Bone marrow (tissue), 2 donors: ENCODE results near the gene ENGASE.
"Not testable (repeated sequence)": the region's sequence is repeated elsewhere in the genome, so short reads cannot be mapped to it uniquely, and the experiment has no call there.

Source experiments
- DNase-seq, 2 donors: peaks; one replicate each; lab custom pipeline; 2025; lab: John Stamatoyannopoulos, UW

The ENGASE gene

DNA sequence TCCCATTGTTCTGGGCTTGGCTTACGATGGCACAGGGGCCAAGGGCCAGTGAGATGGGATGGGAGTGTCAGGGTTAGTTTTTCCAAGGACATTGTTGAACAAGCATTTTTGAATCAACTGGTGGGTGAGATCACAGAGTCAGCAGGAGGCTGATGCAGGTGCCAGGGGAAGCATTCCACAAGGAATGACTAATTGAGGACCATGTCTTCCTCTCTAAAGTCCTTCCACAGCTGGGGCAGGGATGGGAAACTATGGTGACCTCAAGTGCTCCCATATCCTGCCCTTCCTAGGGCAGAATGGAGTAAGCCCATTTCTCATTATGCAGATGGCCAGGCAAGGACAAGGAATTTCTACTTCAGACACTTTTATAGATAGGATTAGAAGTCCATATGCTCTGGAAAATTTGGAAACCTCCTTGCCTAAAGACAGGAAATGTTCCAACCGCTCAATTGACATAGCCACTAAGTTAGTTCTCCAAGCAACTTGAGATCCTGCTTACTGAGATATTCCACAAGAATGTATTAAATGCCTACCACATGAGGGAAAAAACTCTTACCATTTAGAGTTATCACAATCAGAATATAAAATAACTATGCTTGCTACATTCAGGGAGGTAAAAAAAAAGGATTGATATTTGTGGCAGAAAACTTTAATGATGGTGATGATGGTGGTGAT lies 21.2 kb upstream of the ENGASE start:
- no peak for DNase-seq

DNA sequence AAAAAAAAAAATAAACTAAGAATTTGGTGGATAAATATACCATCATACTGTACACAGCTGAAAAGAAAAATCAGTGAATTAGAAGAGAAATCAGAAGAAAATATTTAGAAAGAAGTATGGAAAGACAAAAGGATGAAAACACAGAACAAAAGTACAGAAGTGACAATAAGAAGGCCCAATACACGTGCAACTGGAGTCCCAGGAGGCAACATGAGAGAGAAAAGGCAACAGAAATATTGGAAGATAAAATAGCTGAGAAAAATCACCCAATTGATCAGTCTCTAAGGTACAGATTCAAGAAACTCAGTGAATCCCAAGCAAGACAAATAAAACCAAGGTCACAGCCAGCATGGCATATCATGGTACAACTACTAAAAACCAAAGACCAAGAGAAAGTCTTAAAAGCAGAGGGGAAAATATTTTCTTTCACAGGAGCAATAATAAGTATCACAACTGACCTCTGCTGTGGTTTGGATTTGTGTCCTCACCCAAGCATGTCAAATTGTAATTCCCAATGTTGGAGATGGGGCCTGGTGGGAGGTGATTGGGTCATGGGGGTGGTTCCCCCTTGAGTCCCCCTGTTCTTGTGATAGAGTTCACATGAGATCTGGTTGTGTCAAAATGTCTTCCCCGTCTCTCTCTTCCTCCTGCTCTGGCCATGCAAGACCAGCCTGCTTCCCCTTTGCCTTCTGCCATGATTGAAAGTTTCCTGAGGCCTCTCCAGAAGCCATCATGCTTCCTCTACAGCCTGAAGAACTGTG lies 20.2 kb upstream of the ENGASE start:
- DNase-seq, result no peak

DNA sequence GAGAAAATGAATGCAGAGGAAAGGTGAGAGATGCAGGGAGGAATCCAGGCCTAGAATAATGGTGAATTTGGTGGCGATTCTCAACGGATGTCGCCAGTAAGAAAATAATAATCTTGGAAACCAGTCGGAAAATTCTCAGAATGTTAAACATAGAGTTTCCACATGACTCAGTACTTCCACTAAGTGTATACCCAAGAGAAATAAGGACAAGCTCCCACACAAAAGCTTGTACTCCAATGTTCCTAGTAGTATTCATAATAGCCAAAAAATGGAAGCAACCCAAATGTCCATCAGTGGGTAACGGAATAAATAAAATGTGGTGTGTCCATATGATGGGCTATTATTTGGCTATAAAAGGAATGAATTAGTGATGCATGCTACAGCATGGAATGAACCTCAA lies 19.4 kb upstream of the ENGASE start:
- no peak for DNase-seq

DNA sequence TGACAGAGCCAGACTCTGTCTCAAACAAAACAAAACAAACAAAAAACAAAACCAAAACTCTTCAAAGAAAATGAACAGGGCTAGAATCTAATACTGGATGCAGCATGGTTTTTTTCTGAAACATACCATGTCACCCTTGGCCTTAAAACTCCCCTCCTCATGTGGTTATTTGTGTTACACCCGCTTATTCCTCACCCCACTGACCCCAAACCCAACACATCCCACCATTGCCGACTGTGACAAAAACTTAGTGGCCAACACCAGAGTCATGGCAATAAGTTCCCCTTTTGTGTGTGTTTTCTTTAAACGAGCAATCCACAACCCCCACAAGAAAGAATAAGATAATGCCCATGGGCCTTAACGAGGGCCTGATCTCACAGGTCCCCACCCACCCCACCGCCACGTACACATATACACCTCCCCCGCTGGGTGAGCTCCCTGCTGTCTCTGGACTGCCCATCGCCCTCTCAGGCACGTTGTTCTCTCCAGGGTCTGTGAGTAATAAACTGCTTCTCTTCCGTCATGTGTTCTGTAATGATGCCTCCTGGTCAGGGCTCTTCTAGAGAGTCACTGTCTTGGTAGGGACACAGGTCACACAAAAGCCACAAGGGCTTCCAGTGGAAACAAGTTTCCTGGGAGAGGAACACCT lies 16.8 kb upstream of the ENGASE start:
- no peak for DNase-seq

DNA sequence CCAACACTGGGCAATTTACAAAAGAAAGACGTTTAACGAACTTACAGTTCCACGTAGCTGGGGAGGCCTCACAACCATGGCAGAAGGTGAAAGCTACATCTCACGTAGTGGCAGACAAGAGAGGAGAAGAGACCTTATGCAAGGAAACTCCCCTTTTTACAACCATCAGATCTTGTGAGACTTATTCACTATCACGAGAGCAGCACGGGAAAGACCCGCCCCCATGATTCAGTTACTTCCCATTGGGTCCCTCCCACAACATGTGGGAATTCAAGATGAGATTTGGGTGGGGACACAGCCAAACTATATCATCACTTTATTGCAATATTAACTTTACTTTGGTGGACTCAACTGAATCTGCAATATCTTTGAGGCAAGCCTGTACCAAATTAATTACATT lies 11.9 kb upstream of the ENGASE start:
- DNase-seq, result no peak

DNA sequence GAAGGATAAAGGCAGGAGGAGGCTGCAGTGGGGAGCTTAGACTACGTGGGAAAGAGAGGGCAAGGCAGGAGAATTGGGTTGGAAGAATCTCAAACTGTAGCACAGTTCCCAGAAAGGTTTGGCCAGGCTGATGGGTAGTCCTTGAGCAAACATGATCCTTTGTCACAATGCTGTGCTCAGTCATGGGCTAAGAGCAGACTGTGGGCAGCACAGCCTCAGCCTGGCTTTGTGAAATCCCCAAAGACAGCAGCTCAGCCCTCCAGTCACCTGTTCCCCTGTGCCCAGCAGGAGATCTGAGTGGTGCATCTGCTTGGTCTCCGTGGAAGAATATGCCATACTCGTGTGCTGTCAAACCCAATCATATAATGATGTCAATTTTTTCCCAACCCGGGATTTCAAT lies 10.6 kb upstream of the ENGASE start:
- no peak for DNase-seq

DNA sequence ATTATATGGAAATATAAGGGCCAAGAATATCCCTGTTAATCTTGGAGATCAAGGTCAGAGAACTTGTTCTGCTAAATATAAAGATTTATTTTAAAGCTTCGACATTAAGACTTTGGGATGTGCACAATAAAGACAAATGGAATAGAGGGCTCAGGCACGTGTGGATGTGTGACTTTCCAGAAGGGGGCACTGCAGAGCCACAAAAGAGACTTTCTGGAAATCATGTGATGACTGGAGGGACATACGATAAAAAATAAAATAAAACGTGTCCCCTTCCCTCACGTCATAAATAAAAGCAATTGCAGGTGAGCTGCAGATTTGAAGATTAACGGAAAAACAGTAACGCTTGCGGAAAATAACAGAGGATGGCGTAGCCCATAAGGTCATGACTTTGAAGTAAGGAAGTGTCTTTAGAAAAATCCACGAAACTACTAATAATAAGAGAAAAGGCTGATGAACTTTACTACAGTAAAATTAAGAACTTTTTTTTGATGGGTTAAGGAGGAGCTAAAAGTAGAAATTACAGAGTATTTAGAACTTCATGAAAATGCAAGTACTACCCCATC lies 9.4 kb upstream of the ENGASE start:
- peak in 1 of 2 donors; percentile 12 for DNase-seq

DNA sequence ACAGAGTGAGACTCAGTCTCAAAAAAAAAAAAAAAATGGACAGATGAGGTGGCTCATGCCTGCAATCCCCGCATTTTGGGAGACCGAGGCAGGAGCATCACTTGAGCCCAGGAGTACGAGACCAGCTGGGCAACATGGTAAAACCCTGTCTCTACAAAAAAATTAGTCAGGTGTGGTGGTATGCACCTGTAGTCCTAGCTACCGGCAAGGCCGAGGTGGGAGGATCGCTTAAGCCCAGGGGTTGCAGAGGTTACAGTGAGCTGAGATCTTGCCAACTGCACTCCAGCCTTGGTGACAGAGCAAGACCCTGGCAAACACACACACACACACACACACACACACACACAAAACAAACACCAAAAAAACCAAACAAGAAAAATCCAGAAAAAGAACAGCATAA lies 7.7 kb upstream of the ENGASE start:
- no peak for DNase-seq

DNA sequence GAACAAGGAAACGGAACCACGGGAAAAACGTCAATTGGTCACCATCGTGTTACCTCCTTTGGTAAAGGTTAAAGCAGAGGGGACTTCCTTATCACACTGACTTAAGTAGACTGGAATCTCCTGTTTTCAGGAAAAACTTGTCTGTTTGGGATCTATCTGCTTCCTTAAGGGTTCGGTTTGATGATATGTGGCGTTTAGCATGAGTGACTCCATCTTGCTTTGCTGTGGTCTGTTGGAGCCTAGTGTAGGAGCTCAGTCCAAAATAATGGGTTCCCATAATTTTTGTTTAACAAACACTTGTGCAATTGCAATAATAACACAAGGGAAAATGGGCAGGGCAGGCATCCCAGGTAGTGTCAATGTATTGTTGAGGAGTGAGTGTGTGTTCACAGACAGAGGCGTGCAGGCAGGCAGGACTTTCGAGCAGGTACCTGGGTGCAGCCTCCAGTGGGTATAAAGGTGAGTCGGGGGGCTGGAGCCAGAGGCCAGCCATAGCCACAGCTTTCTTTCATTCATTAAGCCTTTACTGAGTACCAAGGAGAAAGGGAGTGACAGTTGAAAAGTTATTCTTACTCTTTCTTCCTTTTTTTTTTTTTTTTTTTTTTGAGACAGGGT lies 4.3 kb upstream of the ENGASE start:
- DNase-seq, result no peak

DNA sequence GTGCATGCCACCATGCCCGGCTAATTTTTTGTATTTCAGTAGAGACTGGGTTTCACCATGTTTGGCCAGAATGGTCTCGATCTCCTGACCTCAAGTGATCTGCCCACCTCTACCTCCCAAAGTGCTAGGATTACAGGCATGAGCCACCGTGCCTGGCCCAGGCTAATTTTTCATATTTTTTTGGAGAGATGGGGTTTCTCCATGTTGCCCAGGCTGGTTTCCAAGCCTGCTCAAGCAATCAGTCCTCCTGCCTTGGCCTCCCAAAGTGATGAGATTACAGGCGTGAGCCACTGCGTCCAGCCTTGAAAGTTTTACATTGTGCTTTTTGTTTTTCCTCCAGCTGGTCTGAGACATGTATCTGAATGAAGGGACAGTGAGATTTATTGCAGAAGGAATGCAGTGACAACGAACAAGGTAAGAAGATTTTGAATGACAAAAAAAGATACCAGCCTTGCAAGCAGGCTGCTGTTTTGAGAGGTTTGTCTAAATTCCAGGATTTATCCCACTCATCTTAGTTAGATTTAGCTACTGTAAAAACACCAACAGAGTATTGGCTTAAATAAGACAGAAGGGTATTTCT lies 3.4 kb upstream of the ENGASE start:
- DNase-seq, result no peak

DNA sequence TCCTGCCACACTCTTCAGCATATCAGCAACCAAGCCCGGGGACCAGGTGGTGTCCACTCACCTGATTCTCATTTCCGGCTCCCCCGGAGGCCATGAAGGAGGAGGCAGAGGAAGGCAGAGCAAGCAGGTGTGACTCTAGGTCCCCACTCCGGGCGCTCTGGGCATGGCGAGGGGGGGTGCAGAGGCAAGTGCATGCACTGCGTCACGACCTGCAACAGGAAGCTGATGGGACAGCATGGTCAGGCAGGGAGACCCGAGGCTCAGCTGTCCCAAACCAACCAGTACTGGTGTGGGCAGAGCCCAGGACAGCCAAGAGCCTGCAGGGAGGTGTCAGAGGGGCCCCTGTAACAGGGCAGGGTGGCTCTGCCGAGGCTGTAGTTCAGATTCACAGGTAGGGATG lies 2.1 kb upstream of the ENGASE start:
- no peak for DNase-seq

DNA sequence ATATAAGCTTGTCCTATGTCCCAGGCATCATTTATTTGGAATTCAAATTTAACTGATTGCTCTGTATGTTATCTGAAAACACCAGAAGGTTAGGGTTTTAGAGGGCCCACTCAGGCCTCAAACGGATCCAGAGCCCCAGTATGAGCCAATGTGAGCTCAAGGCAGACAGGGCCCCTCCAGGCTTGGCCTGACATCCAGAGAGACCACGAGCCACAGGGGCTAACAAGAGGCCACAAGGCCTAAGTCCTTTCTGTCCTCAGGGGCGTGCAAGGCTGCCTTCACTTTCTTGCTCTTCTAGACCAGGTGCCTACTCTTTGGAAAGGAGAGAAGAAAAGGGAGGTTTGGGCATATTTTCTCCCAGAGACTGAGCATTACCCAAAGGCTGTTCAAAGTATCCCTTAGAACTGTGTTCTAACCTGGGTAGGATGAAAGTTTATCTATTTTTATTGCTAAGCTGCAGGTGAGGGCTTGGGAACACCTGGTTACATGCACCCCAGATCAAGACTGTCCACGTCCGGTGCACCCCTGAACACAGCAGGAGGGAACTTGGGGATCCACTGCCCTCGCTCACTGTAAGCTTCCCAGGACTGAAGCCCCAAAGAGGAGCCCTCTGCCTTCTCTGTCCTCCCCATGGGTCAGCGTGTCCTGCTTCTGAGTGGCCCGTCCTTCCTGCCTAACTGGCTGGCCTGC lies 1.5 kb upstream of the ENGASE start:
- no peak for DNase-seq

DNA sequence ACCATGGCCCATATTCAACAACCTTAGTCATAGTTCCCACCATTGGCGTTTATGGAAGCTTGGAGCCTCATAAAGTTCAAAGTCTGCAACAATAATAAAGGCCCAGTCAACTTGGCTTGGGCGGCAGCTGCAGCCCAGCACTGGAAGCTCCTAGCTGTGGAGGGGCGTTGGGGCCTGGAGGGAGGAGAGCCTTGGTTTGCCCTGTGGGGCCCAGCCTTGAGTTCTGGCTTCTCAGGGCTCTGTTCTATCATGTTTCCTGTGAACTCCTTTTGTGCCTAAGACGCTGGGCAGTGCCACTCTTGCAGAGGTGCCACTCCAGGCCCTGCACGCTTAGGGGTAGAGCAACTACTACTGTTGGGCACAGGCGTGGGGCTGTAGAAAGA lies 927 bp upstream of the ENGASE start:
- DNase-seq, result no peak

DNA sequence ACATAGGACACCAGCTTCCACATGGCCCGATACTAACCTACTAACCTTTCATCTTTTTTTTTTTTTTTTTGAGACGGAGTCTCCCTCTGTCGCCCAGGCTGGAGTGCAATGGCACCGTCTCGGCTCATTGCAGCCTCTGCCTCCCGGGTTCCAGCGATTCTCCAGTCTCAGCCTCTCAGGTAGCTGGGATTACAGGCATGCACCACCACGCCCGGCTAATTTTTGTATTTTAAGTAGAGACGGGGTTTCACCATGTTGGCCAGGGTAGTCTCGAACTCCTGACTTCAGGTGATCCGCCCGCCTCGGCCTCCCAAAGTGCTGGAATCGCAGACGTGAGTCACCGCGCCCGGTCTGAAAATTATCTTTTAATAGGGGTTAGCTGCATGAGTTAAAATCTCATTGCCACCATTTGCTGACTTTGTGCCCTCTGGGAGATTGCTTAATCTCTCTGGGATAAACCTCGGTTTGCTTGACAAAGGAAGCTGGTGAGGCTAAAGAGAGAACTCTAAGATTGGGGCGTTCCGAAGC lies 439 bp upstream of the ENGASE start:
- DNase-seq, result not testable (repeated sequence)

DNA sequence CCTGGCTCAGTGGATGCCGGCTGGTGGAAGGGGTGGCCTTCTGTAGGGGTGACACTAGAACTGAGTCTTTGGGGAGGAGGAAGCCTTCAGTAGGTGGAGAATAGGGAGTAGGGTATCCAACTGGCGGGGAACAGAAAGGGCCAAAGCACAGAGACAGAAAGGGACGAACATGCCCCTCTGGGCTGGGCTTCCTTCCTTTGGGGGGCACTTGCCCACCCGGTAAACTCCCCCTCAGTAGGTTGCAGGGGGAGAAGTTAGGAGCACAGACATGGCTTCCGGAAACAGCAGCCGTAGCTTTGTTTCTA lies 774 bp downstream of the ENGASE start:
- peak in 1 of 2 donors; percentile 34 for DNase-seq

DNA sequence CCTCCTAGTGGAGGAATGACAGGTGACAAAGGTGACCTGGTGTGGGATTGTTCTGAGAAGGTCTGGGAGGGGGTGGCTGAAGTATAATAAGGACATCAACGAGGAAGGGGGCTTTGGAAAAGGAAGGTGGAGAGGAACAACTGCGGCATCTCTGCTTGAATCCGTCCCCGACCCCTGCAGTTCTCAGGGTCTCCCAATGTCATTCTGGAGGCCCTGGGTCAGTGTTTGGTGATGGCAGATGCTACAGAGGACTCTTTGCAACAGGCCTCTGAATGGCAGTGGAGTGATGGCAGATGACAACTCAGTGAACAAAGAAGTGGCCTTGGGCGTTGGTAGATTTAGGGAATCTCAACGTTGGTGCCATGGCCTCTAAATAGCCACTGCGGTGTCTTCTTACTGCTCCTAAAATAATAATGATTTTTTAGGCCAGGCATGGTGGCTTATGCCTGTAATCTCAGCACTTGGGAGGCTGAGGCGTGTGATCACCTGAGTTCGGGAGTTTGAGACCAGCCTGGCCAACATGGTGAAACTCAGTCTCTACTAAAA lies 1.3 kb downstream of the ENGASE start:
- no peak for DNase-seq

DNA sequence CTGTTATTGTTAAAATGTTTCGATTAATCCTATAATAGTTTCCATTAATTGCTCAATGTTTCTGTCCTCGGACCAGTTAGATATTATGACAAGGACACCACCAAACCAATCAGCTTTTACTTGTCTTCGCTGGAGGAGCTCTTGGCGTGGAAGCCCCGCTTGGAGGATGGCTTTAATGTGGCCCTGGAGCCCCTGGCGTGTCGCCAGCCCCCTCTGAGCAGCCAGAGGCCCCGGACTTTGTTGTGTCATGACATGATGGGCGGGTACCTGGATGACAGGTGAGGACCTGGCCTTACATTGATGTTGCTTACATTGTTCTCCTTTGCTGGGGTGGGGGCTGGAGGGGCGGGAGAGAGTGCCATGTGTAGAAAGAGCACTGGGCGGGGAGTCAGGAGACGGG lies 3.0 kb downstream of the ENGASE start:
- no peak for DNase-seq

DNA sequence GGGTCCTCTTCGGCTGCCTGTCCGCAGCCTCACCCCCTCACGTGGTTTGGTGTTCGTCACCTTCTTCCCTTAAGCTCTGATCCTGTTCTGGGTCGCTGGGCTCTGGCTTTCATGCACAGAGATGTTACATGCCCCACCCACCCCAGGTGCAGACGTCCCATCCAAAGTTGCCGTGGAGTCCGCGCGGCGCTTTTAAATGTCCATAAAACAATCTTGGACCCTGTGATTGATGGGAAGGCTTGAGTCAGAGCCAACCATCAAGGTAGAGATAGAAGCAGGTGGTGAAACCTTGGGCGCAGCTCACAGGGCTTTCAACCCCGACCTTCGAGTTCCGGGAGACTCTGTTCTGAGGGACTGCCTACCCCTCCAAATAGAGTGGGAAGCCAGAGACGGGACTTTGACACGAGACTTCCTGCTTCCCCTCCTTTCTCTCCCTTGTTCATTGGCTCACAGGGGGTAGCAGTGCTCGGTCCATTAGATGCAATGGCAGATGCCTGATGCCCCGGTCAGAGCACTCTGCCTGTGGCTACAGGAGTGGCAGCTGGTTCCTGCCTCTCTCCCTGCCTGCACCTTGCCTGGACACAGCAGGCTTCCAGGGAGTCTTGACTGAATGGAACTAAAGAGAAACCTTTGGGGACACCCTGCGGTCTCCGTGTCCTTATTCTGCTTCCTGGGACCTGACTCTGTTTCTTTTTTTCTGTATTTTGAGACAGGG lies 4.0 kb downstream of the ENGASE start:
- no peak for DNase-seq

DNA sequence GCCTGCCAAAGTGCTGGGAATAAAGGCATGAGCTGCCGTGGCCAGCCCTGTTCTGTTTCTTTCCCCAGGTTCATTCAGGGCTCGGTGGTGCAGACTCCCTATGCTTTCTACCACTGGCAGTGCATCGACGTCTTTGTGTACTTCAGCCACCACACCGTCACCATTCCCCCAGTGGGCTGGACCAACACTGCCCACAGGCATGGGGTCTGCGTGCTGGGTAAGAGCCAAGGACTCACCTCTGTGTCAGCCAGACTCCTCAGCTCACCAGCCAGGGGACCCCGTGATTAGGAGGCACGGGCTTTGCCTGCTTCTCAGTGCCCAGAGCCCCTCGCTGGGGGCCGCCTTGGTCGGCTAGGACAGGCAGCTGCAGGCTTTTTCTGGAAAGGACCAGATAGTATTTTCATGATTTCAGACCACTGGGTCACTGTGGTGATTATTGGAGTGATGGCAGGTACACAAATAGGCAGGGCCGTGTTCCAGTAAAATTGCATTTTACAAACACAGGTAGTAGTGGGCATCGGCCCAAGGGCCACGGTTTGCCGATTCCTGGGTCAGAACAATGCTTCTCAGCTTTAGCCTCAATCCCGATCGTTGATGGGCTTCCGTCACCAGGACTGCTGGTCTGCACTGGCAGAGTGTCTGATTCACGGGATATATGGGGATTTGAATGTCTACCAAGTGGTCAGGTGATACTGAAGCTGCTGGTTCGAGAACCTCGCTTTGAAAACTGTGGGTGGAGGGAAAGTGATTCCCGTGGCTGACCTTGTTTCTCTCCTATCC lies 5.0 kb downstream of the ENGASE start:
- no peak for DNase-seq

DNA sequence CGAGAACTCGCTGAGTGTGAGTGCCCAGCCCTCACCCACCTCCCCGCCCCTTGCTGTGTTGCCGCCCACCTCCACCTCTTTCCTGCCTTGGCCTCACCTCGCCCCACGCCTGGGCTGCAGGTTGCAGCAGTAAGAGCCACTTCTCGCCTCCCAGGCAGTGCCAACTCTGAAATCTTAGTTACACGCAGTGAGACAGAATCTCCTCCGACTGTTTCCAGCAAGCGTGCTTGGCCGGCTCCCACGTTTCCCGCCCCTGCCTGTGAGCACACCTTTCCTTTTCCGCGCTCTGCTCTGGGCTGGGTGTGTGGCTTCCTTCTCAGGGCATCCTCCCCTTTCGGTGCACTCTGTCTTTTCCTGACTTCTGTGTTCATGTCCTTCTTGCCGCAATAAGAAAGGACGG lies 5.7 kb downstream of the ENGASE start:
- DNase-seq, result no peak
